ENCODE results near the gene ZNRF2.

The ZNRF2 gene

DNA sequence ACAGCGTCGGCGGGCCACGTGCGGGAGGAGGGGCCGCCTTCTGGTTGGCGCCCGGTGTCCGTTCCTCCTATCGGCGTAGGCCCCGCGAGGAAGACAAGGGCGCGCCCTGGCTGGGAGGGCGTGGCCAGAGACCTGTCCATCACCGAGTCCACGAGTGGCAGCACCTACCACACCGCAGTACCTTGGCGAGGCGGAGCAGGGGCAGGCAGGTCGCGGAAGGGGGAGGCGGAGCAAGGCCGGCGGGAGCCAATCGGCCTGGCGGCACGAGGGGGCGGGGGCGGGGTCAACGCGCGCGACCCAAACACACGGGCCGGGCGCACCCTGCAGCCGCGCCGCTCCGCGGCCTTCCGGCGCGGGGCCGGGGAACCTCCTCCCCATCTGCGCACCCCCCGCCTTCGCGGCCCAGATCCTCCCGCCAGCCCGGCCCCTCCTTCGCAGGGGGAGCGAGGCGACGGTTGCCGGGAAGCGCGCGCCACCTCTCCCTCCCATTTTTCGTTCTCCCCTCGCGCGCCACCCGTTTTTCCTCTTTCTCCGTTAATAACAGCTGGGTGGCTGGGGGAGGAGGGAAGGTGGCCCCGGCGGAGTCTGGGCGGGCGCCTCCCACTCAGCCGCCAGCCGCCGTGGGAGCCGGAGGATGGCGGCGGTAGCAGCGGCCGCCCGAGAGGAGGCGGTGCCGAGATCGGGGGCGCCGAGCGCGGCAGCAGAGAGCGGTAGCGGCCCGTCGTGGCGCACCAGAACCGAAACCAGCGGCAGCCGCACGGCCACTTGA lies at the start of gene ZNRF2:
Gene ZNRF2, plus strand, starts transcription at position 300 of the 769 bp plus-strand sequence. CDS start 761 bp downstream, outside the sequence.
- Histone ChIP-seq H3K9me3 (ENCODE audit: control insufficient read depth in 1 of 2, low read length in 2 of 2) (no peaks in the 10 kb centered on the region), H3K36me3 (ENCODE audit: control insufficient read depth in 1 of 2, insufficient read depth in 2 of 2, low read length in 2 of 2) (no peaks in the 10 kb centered on the region), H3K27ac (ENCODE audit: low read length) (peak within 1 kb of the TSS; percentile 86), H3K27me3 (ENCODE audit: low read depth, low read length) (no peaks in the 10 kb centered on the region), H3K4me3 (ENCODE audit: low read depth in 1 of 2, low read length in 2 of 2) (peak within 1 kb of the TSS; percentile 59 to 93), H3K4me1 (ENCODE audit: control insufficient read depth in 1 of 2, insufficient read depth in 2 of 2, low read length in 2 of 2) (peaks cover 0 to 9% of the 10 kb centered on the region in 2 donors)

DNA sequence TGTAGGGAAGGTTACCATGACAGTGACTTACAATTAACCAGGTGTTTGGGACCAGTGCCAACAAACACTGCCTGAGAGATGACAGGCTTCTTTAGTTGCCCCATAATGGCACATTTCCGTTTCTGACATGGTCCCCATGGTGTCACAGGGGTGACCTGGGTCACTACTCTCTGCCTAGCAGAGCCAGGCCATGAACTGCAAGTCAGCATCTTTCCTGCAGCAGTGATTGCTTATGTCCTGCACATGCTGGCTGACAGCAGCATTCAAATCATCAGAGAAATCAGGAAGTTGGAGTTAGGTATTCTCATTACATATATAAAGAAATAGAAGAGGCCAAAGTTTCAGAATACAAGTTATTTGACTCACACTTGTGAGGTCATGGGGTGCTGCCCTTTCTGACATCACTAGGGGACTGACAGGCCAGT lies 47.1 kb upstream of the ZNRF2 start:
- H3K27me3 ChIP-seq (ENCODE audit: low read depth, low read length) = no peaks in the 10 kb centered on the region
- H3K4me1 ChIP-seq (ENCODE audit: control insufficient read depth in 1 of 2, insufficient read depth in 2 of 2, low read length in 2 of 2) = peaks cover 5 to 10% of the 10 kb centered on the region in 2 donors

DNA sequence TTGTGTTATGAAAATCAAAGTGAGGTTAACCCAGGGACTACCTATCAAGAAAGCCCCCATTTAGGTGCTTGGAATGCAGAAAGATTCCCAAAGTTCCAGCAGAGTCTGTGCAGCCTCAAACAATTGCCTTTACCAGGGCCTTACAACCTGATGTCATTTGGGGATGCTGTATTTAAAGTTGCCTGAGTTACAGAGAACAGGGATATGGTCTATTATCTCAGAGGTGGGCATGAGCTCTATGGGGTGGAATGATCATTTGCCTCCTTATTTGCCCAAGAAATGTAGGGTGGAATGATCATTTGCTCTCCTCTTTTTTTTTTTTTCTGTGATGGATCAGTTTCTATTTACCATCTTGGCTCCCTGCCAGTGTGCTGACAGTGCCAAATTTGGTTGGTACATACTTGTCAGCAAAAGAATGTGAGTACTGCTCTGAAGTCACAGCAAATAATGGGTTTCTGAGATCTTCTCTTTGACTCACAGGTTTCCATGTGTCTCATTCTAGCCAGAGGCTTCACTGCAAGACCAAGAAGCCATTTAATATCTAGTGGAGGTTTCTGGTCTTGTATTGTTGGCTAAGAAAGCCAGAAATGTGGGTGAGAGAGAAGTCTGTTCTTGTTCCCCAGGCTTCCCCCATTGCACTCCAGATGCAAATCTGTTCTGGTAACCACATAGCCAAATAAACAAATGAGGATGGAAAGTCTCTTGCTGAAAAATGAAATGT lies 45.5 kb upstream of the ZNRF2 start:
- Histone ChIP-seq H3K9me3 (ENCODE audit: control insufficient read depth in 1 of 2, low read length in 2 of 2) (no peaks in the 10 kb centered on the region), H3K36me3 (ENCODE audit: control insufficient read depth in 1 of 2, insufficient read depth in 2 of 2, low read length in 2 of 2) (no peaks in the 10 kb centered on the region), H3K4me1 (ENCODE audit: control insufficient read depth in 1 of 2, insufficient read depth in 2 of 2, low read length in 2 of 2) (peaks cover 5 to 10% of the 10 kb centered on the region in 2 donors), H3K4me3 (ENCODE audit: low read depth in 1 of 2, low read length in 2 of 2) (no peak overlapping the region), H3K27ac (ENCODE audit: low read length) (no peak overlapping the region), H3K27me3 (ENCODE audit: low read depth, low read length) (no peaks in the 10 kb centered on the region)

More for the DNA sequence above, 47.1 kb upstream of the ZNRF2 start:
- no peaks in the 10 kb centered on the region for H3K9me3 ChIP-seq (ENCODE audit: control insufficient read depth in 1 of 2, low read length in 2 of 2)
- H3K4me3 ChIP-seq (ENCODE audit: low read depth in 1 of 2, low read length in 2 of 2) = no peak overlapping the region
- H3K36me3 ChIP-seq (ENCODE audit: control insufficient read depth in 1 of 2, insufficient read depth in 2 of 2, low read length in 2 of 2) = no peaks in the 10 kb centered on the region
- no peak overlapping the region for H3K27ac ChIP-seq (ENCODE audit: low read length)

DNA sequence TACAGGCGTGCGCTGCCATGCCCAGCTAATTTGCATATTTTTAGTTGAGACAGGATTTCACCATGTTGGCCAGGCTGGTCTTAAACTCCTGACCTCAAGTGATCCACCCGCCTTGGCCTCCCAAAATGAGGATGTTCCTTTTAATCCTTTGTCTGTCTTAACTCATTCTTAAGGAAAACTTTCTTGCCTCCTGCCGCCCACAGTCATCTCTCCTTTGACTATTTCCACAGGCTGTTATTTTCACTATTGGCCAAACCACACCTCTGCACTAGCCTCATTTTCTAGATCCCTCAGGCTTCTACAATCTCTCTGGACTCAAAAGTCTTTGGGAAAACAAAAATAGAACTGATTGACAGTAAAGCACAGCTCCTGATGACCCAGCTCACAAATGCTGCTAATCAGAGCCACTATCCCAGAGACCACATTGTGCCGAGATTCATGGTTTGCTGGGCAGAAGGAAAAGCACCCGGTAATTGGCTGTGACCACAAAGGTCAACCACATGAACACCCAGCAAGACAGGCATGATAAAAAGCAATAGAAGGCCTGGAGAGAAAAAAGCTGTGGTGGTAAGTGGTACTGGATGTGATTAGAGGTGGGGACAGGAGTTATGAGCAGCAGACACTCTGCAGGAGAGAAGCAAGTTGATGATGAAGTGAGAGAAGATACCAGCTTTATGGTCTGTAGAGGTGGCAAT lies 44.1 kb upstream of the ZNRF2 start:
- Histone ChIP-seq H3K27ac (ENCODE audit: low read length) (no peak overlapping the region), H3K4me3 (ENCODE audit: low read depth in 1 of 2, low read length in 2 of 2) (no peak overlapping the region), H3K27me3 (ENCODE audit: low read depth, low read length) (no peaks in the 10 kb centered on the region), H3K36me3 (ENCODE audit: control insufficient read depth in 1 of 2, insufficient read depth in 2 of 2, low read length in 2 of 2) (no peaks in the 10 kb centered on the region), H3K9me3 (ENCODE audit: control insufficient read depth in 1 of 2, low read length in 2 of 2) (no peaks in the 10 kb centered on the region), H3K4me1 (ENCODE audit: control insufficient read depth in 1 of 2, insufficient read depth in 2 of 2, low read length in 2 of 2) (peaks cover 5 to 10% of the 10 kb centered on the region in 2 donors)

DNA sequence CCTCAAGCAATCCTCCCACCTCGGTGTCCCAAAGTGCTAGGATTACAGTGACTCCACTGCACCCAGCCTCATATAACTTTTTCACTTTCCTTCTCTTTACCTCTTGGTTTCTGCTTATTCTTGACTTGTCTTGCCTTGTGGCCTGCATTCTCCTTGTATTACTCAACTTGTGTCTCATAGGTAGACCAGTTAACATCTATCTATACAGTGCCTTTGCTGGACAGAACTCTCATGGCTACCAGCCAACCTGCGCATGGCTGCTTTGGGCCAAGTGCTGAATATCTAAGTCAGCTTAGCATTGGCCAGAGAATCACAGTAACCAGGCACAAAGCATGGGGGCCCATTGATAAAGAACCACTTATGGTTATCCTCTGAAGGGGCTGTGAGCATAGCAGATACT lies 42.6 kb upstream of the ZNRF2 start:
- Histone ChIP-seq H3K36me3 (ENCODE audit: control insufficient read depth in 1 of 2, insufficient read depth in 2 of 2, low read length in 2 of 2) (no peaks in the 10 kb centered on the region), H3K27ac (ENCODE audit: low read length) (no peak overlapping the region), H3K27me3 (ENCODE audit: low read depth, low read length) (no peaks in the 10 kb centered on the region), H3K4me1 (ENCODE audit: control insufficient read depth in 1 of 2, insufficient read depth in 2 of 2, low read length in 2 of 2) (peaks cover 5 to 10% of the 10 kb centered on the region in 2 donors), H3K9me3 (ENCODE audit: control insufficient read depth in 1 of 2, low read length in 2 of 2) (no peaks in the 10 kb centered on the region), H3K4me3 (ENCODE audit: low read depth in 1 of 2, low read length in 2 of 2) (no peak overlapping the region)

DNA sequence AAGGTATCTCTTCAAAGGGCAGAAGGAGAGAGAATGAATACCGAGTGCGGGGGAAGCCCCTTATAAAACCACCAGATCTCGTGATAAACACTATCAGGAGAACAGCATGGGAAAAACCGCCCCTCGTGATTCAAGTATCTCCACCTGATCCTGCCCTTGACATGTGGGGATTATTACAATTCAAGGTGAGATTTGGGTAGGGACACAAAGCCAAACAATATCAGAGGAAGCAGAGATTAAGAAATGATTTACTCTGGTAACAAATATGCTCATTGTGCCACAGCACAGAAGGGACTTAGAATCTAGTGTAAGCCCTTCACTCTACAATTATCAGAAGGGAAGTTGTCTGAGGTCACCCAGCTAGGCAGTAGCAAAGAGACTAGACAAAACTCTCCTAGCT lies 40.1 kb upstream of the ZNRF2 start:
- H3K27me3 ChIP-seq (ENCODE audit: low read depth, low read length) = no peaks in the 10 kb centered on the region

DNA sequence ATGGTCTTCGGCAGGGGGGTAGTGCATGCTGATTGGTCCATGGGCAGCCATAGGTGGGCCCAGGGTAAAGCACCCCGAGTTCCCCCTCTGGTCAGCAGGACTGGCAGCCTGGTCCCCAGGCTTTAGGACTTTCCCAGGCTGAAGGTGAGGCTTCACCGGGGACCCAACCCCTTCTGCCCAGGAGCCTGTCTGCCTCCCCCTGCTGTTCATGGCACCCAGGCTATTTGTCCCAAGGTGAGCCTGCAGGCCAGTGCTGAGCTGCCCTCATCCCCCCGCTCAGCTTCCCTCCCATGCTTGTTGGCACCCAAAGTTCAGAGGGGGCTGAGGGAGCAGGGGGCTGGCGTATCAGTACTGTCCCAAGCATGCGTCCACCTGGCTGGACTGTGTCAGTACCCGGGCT lies 38.5 kb upstream of the ZNRF2 start:
- no peaks in the 10 kb centered on the region for H3K27me3 ChIP-seq (ENCODE audit: low read depth, low read length)
- H3K9me3 ChIP-seq (ENCODE audit: control insufficient read depth in 1 of 2, low read length in 2 of 2) = no peaks in the 10 kb centered on the region
- no peaks in the 10 kb centered on the region for H3K36me3 ChIP-seq (ENCODE audit: control insufficient read depth in 1 of 2, insufficient read depth in 2 of 2, low read length in 2 of 2)
- no peak overlapping the region for H3K4me3 ChIP-seq (ENCODE audit: low read depth in 1 of 2, low read length in 2 of 2)
- H3K4me1 ChIP-seq (ENCODE audit: control insufficient read depth in 1 of 2, insufficient read depth in 2 of 2, low read length in 2 of 2) = peaks cover 0 to 11% of the 10 kb centered on the region in 2 donors
- H3K27ac ChIP-seq (ENCODE audit: low read length) = no peak overlapping the region

More for the DNA sequence above, 40.1 kb upstream of the ZNRF2 start:
- Histone ChIP-seq H3K4me3 (ENCODE audit: low read depth in 1 of 2, low read length in 2 of 2) (no peak overlapping the region), H3K36me3 (ENCODE audit: control insufficient read depth in 1 of 2, insufficient read depth in 2 of 2, low read length in 2 of 2) (no peaks in the 10 kb centered on the region), H3K27ac (ENCODE audit: low read length) (no peak overlapping the region), H3K4me1 (ENCODE audit: control insufficient read depth in 1 of 2, insufficient read depth in 2 of 2, low read length in 2 of 2) (peaks cover 0 to 8% of the 10 kb centered on the region in 2 donors), H3K9me3 (ENCODE audit: control insufficient read depth in 1 of 2, low read length in 2 of 2) (no peaks in the 10 kb centered on the region)

DNA sequence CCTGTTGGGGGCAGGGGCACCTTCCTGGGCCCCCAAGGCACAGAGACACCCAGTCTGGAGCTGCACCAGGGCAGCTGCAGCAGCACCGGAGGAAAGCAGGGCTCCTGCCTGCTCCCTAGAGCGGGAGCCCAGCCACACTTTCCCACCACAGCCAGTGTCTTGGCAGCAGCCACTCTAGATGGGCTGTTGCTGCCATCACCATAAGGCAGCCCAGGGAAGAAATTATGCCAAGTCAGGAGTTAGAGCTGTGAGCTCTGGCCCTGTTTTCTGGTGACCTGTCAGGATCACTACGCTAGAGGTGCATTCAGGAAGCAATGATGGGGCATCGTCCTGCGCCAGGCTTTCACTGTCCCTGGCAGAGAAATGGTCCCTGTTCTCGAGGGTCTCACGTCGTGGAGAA lies 38.0 kb upstream of the ZNRF2 start:
- Histone ChIP-seq H3K4me3 (ENCODE audit: low read depth in 1 of 2, low read length in 2 of 2) (no peak overlapping the region), H3K4me1 (ENCODE audit: control insufficient read depth in 1 of 2, insufficient read depth in 2 of 2, low read length in 2 of 2) (peaks cover 0 to 11% of the 10 kb centered on the region in 2 donors), H3K27me3 (ENCODE audit: low read depth, low read length) (no peaks in the 10 kb centered on the region), H3K9me3 (ENCODE audit: control insufficient read depth in 1 of 2, low read length in 2 of 2) (no peaks in the 10 kb centered on the region), H3K36me3 (ENCODE audit: control insufficient read depth in 1 of 2, insufficient read depth in 2 of 2, low read length in 2 of 2) (no peaks in the 10 kb centered on the region), H3K27ac (ENCODE audit: low read length) (no peak overlapping the region)

DNA sequence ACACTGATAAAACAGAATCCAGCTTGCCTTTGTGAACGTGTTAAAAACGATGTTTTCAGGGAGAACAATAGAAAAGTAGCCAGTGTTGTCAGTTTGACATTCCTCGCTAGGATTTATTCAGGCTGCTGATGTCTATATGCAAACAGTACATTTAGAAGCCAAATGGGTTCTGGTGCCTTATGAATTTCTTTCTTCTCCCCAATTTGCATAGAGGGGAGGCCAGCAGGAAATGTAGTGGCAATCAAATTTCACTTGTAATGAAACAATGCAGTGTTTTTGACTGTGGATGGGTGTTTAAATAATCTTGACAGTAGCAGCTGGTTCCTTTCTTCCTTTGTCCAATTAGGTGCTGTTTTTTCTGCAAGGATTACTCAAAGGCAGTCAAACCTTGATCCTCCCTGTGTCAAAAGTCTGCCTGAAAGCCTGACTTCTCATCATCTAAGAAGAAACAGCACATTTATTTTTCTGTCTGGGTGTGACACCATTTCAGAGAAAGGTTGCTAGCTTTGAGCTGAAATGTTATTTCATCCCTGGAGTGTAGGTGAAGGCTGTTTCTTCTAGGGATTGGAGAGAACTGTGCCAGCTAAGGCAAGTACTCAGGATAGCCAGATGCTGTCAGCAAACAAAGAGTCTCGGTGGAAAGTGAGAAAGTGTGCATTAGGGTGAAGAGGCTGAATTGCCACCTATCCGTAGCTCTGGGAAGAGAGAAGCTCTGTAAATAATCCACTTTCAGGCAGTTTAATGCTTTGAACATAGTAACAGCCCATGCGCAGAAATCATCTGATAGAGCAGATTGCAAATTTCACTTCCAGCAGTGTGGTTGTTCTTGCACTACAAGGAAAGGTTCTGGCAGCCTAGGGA lies 36.6 kb upstream of the ZNRF2 start:
- no peaks in the 10 kb centered on the region for H3K27me3 ChIP-seq (ENCODE audit: low read depth, low read length)
- no peaks in the 10 kb centered on the region for H3K9me3 ChIP-seq (ENCODE audit: control insufficient read depth in 1 of 2, low read length in 2 of 2)
- H3K36me3 ChIP-seq (ENCODE audit: control insufficient read depth in 1 of 2, insufficient read depth in 2 of 2, low read length in 2 of 2) = no peaks in the 10 kb centered on the region
- no peak overlapping the region for H3K4me3 ChIP-seq (ENCODE audit: low read depth in 1 of 2, low read length in 2 of 2)
- no peak overlapping the region for H3K27ac ChIP-seq (ENCODE audit: low read length)
- H3K4me1 ChIP-seq (ENCODE audit: control insufficient read depth in 1 of 2, insufficient read depth in 2 of 2, low read length in 2 of 2) = peaks cover 0 to 11% of the 10 kb centered on the region in 2 donors

DNA sequence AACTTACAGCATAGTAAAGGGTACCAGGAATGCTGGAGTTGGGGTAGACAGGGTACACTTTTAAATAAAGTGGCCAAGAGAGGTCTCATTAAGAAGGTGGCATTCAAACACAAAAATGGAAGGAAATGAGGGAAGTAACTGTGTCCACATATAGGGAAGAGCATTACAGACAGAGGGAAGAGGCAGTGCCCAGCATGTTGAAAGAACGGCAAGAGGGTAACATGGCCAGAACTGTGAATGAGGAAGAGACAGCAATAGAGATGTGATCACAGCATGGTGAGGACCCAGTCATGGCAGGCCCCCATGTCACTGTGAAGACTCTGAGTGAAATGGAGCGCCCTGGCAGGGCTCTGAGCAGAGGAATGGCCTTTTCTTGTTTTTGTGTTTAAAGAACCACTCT lies 35.1 kb upstream of the ZNRF2 start:
- Histone ChIP-seq H3K27ac (ENCODE audit: low read length) (no peak overlapping the region), H3K4me3 (ENCODE audit: low read depth in 1 of 2, low read length in 2 of 2) (no peak overlapping the region), H3K9me3 (ENCODE audit: control insufficient read depth in 1 of 2, low read length in 2 of 2) (no peaks in the 10 kb centered on the region), H3K27me3 (ENCODE audit: low read depth, low read length) (no peaks in the 10 kb centered on the region), H3K36me3 (ENCODE audit: control insufficient read depth in 1 of 2, insufficient read depth in 2 of 2, low read length in 2 of 2) (no peaks in the 10 kb centered on the region), H3K4me1 (ENCODE audit: control insufficient read depth in 1 of 2, insufficient read depth in 2 of 2, low read length in 2 of 2) (peaks cover 0 to 21% of the 10 kb centered on the region in 2 donors)

Measured in muscle layer of duodenum (tissue), 2 donors.